AG10803 (cell line): ENCODE results near the gene KLF6.

Source experiments
- DNase-seq: peaks from one replicate; pipeline ENCODE4 v3.0.0; 2010; ENCODE audit warnings: low read depth
- H3K4me3 ChIP-seq: 2 replicates; pipeline ENCODE4 v1.5.1; 2011; ENCODE audit warnings: mild to moderate bottlenecking, low read length, control low read depth
- TF ChIP-seq, protein P1 (sequence below): conservative IDR thresholded peaks from 2 replicates; pipeline ENCODE4 v1.5.1; 2011; ENCODE audit warnings: mild to moderate bottlenecking, low read length, control low read depth, inconsistent platforms

KLF6 gene

DNA sequence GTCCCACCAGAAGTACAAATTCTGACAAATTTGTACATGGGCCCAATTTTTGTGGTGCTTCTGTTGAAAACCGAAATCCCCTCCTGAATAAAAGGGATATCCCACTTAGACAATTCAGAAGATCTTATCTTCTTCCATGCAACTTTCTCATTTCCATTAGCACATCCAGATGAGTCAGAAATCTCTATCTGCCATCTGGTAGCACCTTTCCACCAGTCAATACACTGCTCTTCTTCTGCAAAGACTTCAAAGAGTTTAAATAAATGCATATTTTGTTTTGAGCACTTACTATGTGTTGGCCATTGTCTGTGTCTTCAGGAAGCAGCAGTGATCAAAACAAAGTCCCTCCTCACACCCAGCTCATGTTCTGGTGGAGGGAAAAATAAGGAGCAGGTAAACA is 12.7 kb upstream of the KLF6 start:
- TF ChIP-seq, protein P1, sequence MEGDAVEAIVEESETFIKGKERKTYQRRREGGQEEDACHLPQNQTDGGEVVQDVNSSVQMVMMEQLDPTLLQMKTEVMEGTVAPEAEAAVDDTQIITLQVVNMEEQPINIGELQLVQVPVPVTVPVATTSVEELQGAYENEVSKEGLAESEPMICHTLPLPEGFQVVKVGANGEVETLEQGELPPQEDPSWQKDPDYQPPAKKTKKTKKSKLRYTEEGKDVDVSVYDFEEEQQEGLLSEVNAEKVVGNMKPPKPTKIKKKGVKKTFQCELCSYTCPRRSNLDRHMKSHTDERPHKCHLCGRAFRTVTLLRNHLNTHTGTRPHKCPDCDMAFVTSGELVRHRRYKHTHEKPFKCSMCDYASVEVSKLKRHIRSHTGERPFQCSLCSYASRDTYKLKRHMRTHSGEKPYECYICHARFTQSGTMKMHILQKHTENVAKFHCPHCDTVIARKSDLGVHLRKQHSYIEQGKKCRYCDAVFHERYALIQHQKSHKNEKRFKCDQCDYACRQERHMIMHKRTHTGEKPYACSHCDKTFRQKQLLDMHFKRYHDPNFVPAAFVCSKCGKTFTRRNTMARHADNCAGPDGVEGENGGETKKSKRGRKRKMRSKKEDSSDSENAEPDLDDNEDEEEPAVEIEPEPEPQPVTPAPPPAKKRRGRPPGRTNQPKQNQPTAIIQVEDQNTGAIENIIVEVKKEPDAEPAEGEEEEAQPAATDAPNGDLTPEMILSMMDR: no peak
- H3K4me3 ChIP-seq: no peak overlapping the region
- DNase-seq: no peak

DNA sequence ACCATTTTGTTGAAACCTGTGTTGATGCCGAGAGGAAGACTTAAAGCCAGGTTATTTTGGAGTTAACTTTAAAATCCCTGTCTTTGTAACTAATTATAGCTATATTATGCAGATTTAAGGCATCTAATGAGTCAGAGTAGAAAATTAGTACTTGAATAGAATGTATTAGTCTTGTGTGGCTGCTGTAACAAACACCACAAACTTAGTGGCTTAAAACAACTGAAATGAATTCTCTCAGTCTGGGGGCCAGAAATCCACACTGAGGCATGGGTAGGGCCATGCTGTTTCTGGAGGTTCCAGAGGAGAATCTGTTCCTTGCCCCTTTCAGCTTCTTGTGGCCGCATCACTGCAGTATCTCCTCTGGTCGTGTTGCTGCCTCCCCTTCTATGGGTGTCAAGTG is 8.5 kb upstream of the KLF6 start:
- no peak overlapping the region for H3K4me3 ChIP-seq
- TF ChIP-seq, protein P1: no peak
- DNase-seq: no peak

GRCh38 chr10:3792710-3793219 is 7.8 kb upstream of the KLF6 start:
- DNase-seq: no peak
- TF ChIP-seq, protein P1: no peak
- no peak overlapping the region for H3K4me3 ChIP-seq

DNA sequence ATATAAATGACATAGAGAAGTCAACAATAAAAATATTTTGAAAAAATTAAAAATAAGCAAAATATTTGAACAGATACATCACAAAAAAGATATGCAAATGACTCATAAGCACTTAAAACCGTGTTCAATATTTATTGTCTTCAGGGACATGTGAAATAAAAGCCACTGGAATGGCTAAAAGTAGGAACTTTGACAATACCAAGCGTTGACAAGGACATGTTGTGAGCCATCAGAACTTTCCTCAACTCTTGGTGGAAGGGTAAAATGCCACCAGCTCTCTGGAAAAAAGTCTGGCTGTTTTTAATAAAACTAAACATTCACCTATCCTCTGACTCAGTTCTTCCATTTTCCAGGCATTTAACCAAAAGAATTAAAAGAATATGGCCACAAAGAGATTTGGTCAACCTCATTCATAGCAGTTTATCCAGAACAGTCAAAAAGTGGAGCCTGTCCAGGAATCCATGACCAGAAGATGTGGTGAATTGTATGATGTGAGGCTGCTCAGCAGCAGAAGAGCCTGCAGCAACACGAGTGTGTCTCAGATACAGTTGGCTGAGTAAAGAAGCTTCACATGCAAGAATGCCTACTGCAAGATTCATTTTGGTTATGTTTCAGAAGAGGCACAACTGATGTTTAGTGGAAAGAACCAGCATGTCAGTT is 7.1 kb upstream of the KLF6 start:
- TF ChIP-seq, protein P1: no peak
- peak; percentile 92 for DNase-seq
- H3K4me3 ChIP-seq: no peak overlapping the region

GRCh38 chr10:3790858-3791257 is 5.8 kb upstream of the KLF6 start:
- TF ChIP-seq, protein P1: no peak
- DNase-seq: no peak
- H3K4me3 ChIP-seq: no peak overlapping the region

DNA sequence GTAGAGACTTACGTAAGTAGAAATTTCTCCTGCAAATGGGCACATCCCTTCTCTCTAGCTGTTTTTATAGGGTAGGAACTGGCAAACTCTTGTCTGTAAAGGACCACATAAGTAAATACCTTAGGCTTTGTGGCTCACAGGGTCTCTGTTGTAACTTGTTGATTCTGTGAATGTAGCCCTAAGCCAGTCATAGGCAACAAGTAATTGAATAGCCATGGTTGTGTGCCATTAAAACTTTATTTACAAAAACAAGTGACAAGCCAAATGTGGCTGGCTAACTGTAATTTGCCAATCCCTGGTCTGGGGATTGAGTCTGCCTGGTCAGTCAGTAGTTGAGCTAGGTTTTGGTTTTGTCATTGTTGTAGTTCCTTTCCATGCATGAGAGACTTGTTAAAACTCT is 5.3 kb upstream of the KLF6 start:
- no peak for DNase-seq
- TF ChIP-seq, protein P1: no peak
- H3K4me3 ChIP-seq: no peak overlapping the region

DNA sequence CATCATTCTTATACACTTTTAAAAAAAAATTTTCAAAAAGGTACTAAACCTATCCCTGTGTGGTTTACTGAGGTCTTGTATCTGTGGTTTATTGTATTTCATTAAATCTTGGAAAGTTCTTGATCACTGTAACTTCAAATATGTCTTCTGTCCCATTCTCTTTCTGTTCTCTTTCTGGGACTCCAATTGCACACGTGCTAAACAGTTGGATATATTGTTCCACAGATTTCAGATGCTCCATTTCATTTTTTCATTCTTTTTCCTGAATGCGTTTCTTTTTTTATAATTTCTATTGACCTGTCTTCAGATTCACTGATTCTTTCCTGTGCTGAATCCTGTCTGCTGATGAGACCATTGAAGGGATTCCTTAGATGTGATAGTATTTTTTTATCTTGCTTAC is 4.6 kb upstream of the KLF6 start:
- no peak for DNase-seq
- no peak overlapping the region for H3K4me3 ChIP-seq
- TF ChIP-seq, protein P1: no peak
